HL-60 (cell line): Measurements from ENCODE around the gene SLC26A8.

Experiments
- DNase-seq, 2 experiments: peaks; one replicate each; pipeline ENCODE4 v3.0.0-alpha.2; 2010 to 2020; ENCODE audit warnings: low read depth in 1 of 2, low spot score in 1 of 2
- H3K27ac ChIP-seq: fragments of 250-450 bp; sonication (Bioruptor Pico); replicated peaks from 2 replicates; pipeline ENCODE4 v1.5.1; 2020; ENCODE audit warnings: mild to moderate bottlenecking, moderate library complexity
- H3K27me3 ChIP-seq: fragments of 250-450 bp; sonication (Bioruptor Pico); 2 replicates; pipeline ENCODE4 v1.5.1; 2021; ENCODE audit warnings: mild to moderate bottlenecking, moderate library complexity; ENCODE audit not compliant: insufficient read depth, poor library complexity, severe bottlenecking
- H3K4me3 ChIP-seq: replicated peaks from 2 replicates; pipeline ENCODE4 v1.5.1; 2011; ENCODE audit warnings: mild to moderate bottlenecking, control low read depth, low read length; ENCODE audit not compliant: insufficient read depth
- GABPA ChIP-seq: IDR thresholded peaks from 2 replicates; pipeline ENCODE4 v1.6.1; 2012; ENCODE audit warnings: low read depth
- POLR2AphosphoS5 ChIP-seq: IDR thresholded peaks from 2 replicates; pipeline ENCODE4 v1.6.1; 2012; ENCODE audit warnings: low read depth
- SPI1 ChIP-seq: IDR thresholded peaks from 2 replicates; pipeline ENCODE4 v1.6.1; 2012; ENCODE audit warnings: low read depth, mild to moderate bottlenecking, borderline replicate concordance
- TF ChIP-seq, protein P1 (sequence below): IDR thresholded peaks from 2 replicates; pipeline ENCODE4 v1.6.1; 2012; ENCODE audit warnings: low read depth; ENCODE audit not compliant: insufficient replicate concordance
- TF ChIP-seq, protein P2 (sequence below): IDR thresholded peaks from one replicate; pipeline ENCODE4 v1.5.1; 2011; ENCODE audit warnings: low read length, control low read depth, inconsistent platforms; ENCODE audit not compliant: insufficient read depth

The SLC26A8 gene

DNA sequence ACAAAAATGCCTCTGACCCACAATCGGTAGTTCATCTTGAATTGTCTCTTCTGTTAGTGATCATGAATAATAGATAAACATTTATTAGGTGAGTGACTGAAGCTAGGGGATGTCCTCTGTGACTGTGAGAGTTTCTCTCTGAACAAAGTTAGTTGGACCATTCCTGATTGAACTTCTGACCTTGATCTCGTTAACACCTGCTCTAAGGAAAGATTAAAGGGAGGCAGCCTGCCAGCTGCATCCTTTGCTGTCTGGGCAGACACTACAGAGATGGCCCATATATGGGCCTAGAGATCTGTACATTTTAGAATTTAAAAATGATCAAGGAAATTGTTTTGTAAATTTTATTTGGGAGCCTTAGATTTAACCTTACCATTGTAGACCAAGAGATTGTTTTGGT is 30.5 kb upstream of the SLC26A8 start:
- Histone ChIP-seq H3K27me3 (no peaks in the 10 kb centered on the region), H3K27ac (no peak overlapping the region), H3K4me3 (no peak overlapping the region)
- DNase-seq: no peak
- TF ChIP-seq, protein P1, sequence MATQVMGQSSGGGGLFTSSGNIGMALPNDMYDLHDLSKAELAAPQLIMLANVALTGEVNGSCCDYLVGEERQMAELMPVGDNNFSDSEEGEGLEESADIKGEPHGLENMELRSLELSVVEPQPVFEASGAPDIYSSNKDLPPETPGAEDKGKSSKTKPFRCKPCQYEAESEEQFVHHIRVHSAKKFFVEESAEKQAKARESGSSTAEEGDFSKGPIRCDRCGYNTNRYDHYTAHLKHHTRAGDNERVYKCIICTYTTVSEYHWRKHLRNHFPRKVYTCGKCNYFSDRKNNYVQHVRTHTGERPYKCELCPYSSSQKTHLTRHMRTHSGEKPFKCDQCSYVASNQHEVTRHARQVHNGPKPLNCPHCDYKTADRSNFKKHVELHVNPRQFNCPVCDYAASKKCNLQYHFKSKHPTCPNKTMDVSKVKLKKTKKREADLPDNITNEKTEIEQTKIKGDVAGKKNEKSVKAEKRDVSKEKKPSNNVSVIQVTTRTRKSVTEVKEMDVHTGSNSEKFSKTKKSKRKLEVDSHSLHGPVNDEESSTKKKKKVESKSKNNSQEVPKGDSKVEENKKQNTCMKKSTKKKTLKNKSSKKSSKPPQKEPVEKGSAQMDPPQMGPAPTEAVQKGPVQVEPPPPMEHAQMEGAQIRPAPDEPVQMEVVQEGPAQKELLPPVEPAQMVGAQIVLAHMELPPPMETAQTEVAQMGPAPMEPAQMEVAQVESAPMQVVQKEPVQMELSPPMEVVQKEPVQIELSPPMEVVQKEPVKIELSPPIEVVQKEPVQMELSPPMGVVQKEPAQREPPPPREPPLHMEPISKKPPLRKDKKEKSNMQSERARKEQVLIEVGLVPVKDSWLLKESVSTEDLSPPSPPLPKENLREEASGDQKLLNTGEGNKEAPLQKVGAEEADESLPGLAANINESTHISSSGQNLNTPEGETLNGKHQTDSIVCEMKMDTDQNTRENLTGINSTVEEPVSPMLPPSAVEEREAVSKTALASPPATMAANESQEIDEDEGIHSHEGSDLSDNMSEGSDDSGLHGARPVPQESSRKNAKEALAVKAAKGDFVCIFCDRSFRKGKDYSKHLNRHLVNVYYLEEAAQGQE: no peak
- TF ChIP-seq, protein P2, sequence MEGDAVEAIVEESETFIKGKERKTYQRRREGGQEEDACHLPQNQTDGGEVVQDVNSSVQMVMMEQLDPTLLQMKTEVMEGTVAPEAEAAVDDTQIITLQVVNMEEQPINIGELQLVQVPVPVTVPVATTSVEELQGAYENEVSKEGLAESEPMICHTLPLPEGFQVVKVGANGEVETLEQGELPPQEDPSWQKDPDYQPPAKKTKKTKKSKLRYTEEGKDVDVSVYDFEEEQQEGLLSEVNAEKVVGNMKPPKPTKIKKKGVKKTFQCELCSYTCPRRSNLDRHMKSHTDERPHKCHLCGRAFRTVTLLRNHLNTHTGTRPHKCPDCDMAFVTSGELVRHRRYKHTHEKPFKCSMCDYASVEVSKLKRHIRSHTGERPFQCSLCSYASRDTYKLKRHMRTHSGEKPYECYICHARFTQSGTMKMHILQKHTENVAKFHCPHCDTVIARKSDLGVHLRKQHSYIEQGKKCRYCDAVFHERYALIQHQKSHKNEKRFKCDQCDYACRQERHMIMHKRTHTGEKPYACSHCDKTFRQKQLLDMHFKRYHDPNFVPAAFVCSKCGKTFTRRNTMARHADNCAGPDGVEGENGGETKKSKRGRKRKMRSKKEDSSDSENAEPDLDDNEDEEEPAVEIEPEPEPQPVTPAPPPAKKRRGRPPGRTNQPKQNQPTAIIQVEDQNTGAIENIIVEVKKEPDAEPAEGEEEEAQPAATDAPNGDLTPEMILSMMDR: no peak
- no peak for TF ChIP-seq SPI1
- no peak for TF ChIP-seq GABPA
- TF ChIP-seq POLR2AphosphoS5: no peak

DNA sequence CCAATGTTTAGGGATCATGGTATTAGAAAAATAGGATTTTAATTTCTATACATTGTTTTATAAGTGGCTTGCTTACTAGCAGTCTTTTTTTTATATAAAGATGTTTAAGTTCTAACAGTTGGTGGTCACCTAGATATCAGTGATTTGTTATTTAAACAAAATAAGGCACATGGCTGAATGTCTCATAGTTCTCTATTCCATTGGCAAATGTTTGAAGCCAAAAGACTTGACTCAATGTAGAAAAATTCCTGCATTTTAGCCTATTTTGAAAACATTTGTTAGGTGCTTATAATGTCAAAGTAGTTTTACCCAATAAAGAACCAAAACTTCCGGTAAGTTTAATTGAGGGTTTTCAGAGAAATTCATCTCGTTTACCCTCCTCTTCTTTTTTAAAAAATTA is 30.0 kb upstream of the SLC26A8 start:
- TF ChIP-seq POLR2AphosphoS5 (no peak), SPI1 (no peak)
- TF ChIP-seq, protein P2: no peak
- TF ChIP-seq, protein P1: no peak
- Histone ChIP-seq H3K4me3 (no peak overlapping the region), H3K27ac (no peak overlapping the region), H3K27me3 (no peaks in the 10 kb centered on the region)
- DNase-seq: no peak

DNA sequence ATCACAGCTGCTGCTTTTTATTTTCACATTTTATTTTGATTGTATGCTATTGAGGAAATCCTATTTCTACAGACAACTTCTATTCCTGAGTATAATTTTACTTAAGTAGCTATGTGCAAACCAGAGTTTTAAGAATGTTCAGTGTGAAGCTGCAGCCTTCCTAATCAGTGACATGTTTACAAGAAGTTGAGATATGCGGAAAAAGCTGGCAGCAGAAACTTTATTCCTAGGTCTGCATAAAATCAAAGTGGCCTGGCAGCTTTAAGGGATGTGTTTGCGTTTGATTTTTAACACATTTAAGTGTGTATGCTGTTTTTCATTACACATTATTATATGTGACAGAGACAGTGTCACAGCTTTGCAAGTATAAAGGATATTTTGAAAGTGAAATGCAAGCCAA is 29.4 kb upstream of the SLC26A8 start:
- DNase-seq: no peak
- no peak overlapping the region for H3K4me3 ChIP-seq
- H3K27me3 ChIP-seq: no peaks in the 10 kb centered on the region
- TF ChIP-seq SPI1: no peak
- TF ChIP-seq POLR2AphosphoS5: no peak
- TF ChIP-seq, protein P1: no peak
- TF ChIP-seq, protein P2: no peak
- TF ChIP-seq GABPA: no peak
- no peak overlapping the region for H3K27ac ChIP-seq
